Urinary bladder (tissue), 4 donors: Measurements from ENCODE around the gene GALNT17. TPM values are rescaled to one million over a fixed set of nuclear protein-coding genes. Genes with fewer than 3 reads are reported as not detected.

ENCODE experiments used
- DNase-seq: peaks from one replicate; pipeline ENCODE4 v3.0.0-alpha.2; 2015; ENCODE audit errors: extremely low spot score
- H3K27ac ChIP-seq: one replicate; pipeline ENCODE4 v1.5.1; 2013; ENCODE audit warnings: low read depth, mild to moderate bottlenecking, moderate library complexity
- H3K36me3 ChIP-seq: one replicate; pipeline ENCODE4 v1.6.1; 2013; ENCODE audit warnings: mild to moderate bottlenecking, moderate library complexity; ENCODE audit not compliant: insufficient read depth
- H3K4me1 ChIP-seq: one replicate; pipeline ENCODE4 v1.6.1; 2013; ENCODE audit warnings: mild to moderate bottlenecking, moderate library complexity; ENCODE audit not compliant: insufficient read depth
- H3K4me3 ChIP-seq: one replicate; pipeline ENCODE4 v1.5.1; 2013; ENCODE audit warnings: low read depth, low read length
- WGBS: extraction: QIAGEN DNeasy Blood & Tissue Kit; methylation state at CpG from one replicate; pipeline ENCODE4 v1.1.7; 2013; 5-methylcytosine and 5-hydroxymethylcytosine counted together
- polyA plus RNA-seq: library from polyadenylated mRNA; stranded (reverse); fragments of 200-250 nt; gene quantifications from one replicate; pipeline ENCODE4 v1.2.3, GENCODE V29; 2013
- total RNA-seq: library from RNA; depleted of rRNA; stranded (reverse); fragments of >200 nt; gene quantifications from one replicate; pipeline ENCODE4 v1.2.3, GENCODE V29; 2014
- donor health status: healthy with polysubstance abuse.
- donor health status: healthy.

GALNT17 gene
- total and polyA plus RNA-seq, 2 donors, result 27.0 to 45.8 TPM

GRCh38 chr7:71691538-71691937 lies 559.6 kb downstream of the GALNT17 start:
- no peak for DNase-seq
- Histone ChIP-seq H3K4me3 (no peak overlapping the region), H3K36me3 (no peaks in the 10 kb centered on the region), H3K4me1 (no peaks in the 10 kb centered on the region), H3K27ac (no peak overlapping the region)
- 79% methylated on average over 1 of the region's 1 CpG for WGBS

GRCh38 chr7:71694665-71695064 lies 562.7 kb downstream of the GALNT17 start:
- Histone ChIP-seq H3K36me3 (no peaks in the 10 kb centered on the region), H3K4me1 (no peaks in the 10 kb centered on the region), H3K4me3 (no peak overlapping the region), H3K27ac (no peak overlapping the region)
- WGBS, result 64% methylated on average over 6 of the region's 6 CpGs
- DNase-seq, result no peak

- H3K36me3 ChIP-seq, result no peaks in the 10 kb centered on the region
- no peak overlapping the region for H3K27ac ChIP-seq
- WGBS, result 81% methylated on average over 2 of the region's 2 CpGs
- H3K4me1 ChIP-seq, result no peaks in the 10 kb centered on the region
- no peak for DNase-seq
- H3K4me3 ChIP-seq, result no peak overlapping the region
These were observed 563.2 kb downstream of the GALNT17 start for GRCh38 chr7:71695186-71695585.

- WGBS, result 69% methylated on average over 2 of the region's 2 CpGs
- Histone ChIP-seq H3K27ac (no peak overlapping the region), H3K4me1 (no peaks in the 10 kb centered on the region), H3K36me3 (no peaks in the 10 kb centered on the region), H3K4me3 (no peak overlapping the region)
- no peak for DNase-seq
These were observed 564.6 kb downstream of the GALNT17 start for GRCh38 chr7:71696511-71696910.

GRCh38 chr7:71697400-71697799 lies 565.5 kb downstream of the GALNT17 start:
- 85% methylated on average over 3 of the region's 3 CpGs for WGBS
- Histone ChIP-seq H3K36me3 (no peaks in the 10 kb centered on the region), H3K4me1 (no peaks in the 10 kb centered on the region), H3K27ac (no peak overlapping the region), H3K4me3 (no peak overlapping the region)
- no peak for DNase-seq

- Histone ChIP-seq H3K4me3 (no peak overlapping the region), H3K4me1 (no peaks in the 10 kb centered on the region), H3K27ac (no peak overlapping the region), H3K36me3 (no peaks in the 10 kb centered on the region)
- DNase-seq, result no peak
- 71% methylated on average over 3 of the region's 3 CpGs for WGBS
These were observed 573.3 kb downstream of the GALNT17 start for GRCh38 chr7:71705217-71705616.

- WGBS, result 95% methylated on average over 3 of the region's 3 CpGs
- no peak for DNase-seq
- H3K4me1 ChIP-seq, result no peaks in the 10 kb centered on the region
- H3K27ac ChIP-seq, result no peak overlapping the region
- H3K36me3 ChIP-seq, result no peaks in the 10 kb centered on the region
- H3K4me3 ChIP-seq, result no peak overlapping the region
These were observed 574.1 kb downstream of the GALNT17 start for GRCh38 chr7:71705901-71706596.

- no peak for DNase-seq
- WGBS, result 36% methylated on average over 2 of the region's 2 CpGs
- Histone ChIP-seq H3K4me3 (no peak overlapping the region), H3K4me1 (no peaks in the 10 kb centered on the region), H3K27ac (no peak overlapping the region), H3K36me3 (no peaks in the 10 kb centered on the region)
These were observed 574.6 kb downstream of the GALNT17 start for GRCh38 chr7:71706597-71706975.

GRCh38 chr7:71707041-71707440 lies 575.1 kb downstream of the GALNT17 start:
- Histone ChIP-seq H3K36me3 (no peaks in the 10 kb centered on the region), H3K4me3 (no peak overlapping the region), H3K27ac (no peak overlapping the region), H3K4me1 (no peaks in the 10 kb centered on the region)
- WGBS, result 91% methylated on average over 2 of the region's 2 CpGs
- no peak for DNase-seq

- Histone ChIP-seq H3K4me3 (no peak overlapping the region), H3K36me3 (no peaks in the 10 kb centered on the region), H3K27ac (no peak overlapping the region), H3K4me1 (no peaks in the 10 kb centered on the region)
- 91% methylated on average over 2 of the region's 2 CpGs for WGBS
- no peak for DNase-seq
These were observed 576.8 kb downstream of the GALNT17 start for GRCh38 chr7:71708710-71709109.

- DNase-seq, result no peak
- Histone ChIP-seq H3K4me3 (no peak overlapping the region), H3K36me3 (no peaks in the 10 kb centered on the region), H3K4me1 (no peaks in the 10 kb centered on the region), H3K27ac (no peak overlapping the region)
- WGBS, result 90% methylated on average over 5 of the region's 5 CpGs
These were observed 578.5 kb downstream of the GALNT17 start for GRCh38 chr7:71710442-71710841.

- DNase-seq, result no peak
- H3K36me3 ChIP-seq, result no peaks in the 10 kb centered on the region
- no peak overlapping the region for H3K4me3 ChIP-seq
- 87% methylated on average over 9 of the region's 9 CpGs for WGBS
- no peaks in the 10 kb centered on the region for H3K4me1 ChIP-seq
- H3K27ac ChIP-seq, result no peak overlapping the region
These were observed 580.8 kb downstream of the GALNT17 start for GRCh38 chr7:71712653-71713180.

GRCh38 chr7:71716690-71717089 lies 584.7 kb downstream of the GALNT17 start:
- 50% methylated on average over 3 of the region's 3 CpGs for WGBS
- Histone ChIP-seq H3K4me1 (no peaks in the 10 kb centered on the region), H3K4me3 (no peak overlapping the region), H3K36me3 (no peaks in the 10 kb centered on the region), H3K27ac (no peak overlapping the region)
- no peak for DNase-seq

- Histone ChIP-seq H3K27ac (no peak overlapping the region), H3K4me1 (no peaks in the 10 kb centered on the region), H3K36me3 (no peaks in the 10 kb centered on the region), H3K4me3 (no peak overlapping the region)
- DNase-seq, result no peak
- 85% methylated on average over 6 of the region's 6 CpGs for WGBS
These were observed 586.6 kb downstream of the GALNT17 start for GRCh38 chr7:71718563-71718962.
